Mammary epithelial cell (primary cell): ENCODE results near the gene XXYLT1.

Source experiments
- CTCF ChIP-seq, 2 donors: IDR thresholded peaks in 1 of 2; conservative IDR thresholded peaks in 1 of 2; 2 replicates each; pipeline ENCODE4 v1.5.1; 2011 to 2012; ENCODE audit warnings: inconsistent platforms in 2 of 2, low read length in 2 of 2, mild to moderate bottlenecking in 2 of 2, control low read depth in 1 of 2, low read depth in 1 of 2; ENCODE audit not compliant: insufficient read depth in 1 of 2; ENCODE audit errors: extremely low read depth in 1 of 2
- EZH2 ChIP-seq: IDR thresholded peaks from 2 replicates; pipeline ENCODE4 v1.6.1; 2012; ENCODE audit warnings: low read length, inconsistent platforms, borderline replicate concordance

GRCh38 chr3:195168009-195168762, 102.8 kb downstream of the XXYLT1 start:
- TF ChIP-seq CTCF (conservative IDR thresholded peaks at IDR 0.05 in 1 of 2, IDR thresholded peaks at IDR 0.05 in 1 of 2; ENCODE audit: extremely low read depth in 1 of 2, insufficient read depth in 1 of 2, low read depth in 1 of 2, low read length in 2 of 2), result no peak
- no peak for TF ChIP-seq EZH2
